Lower lobe of right lung (tissue), 2 donors: ENCODE measurements around the gene LHPP. TPM values are rescaled to one million over a fixed set of nuclear protein-coding genes. Genes with fewer than 3 reads are reported as not detected.

Experiments
- ATAC-seq, 2 donors: fragments of 200-7000 bp; cut with Tn5 transposase; one replicate each; pipeline ENCODE4 v1.9.1; 2020 to 2022; ENCODE audit warnings: mild to moderate bottlenecking in 2 of 2, moderate library complexity in 2 of 2
- DNase-seq: peaks from one replicate; pipeline ENCODE4 v3.0.0-alpha.2; 2020
- H3K27ac ChIP-seq: fragments of 200-600 bp; one replicate; pipeline ENCODE4 v1.8.0; 2022
- H3K27me3 ChIP-seq: fragments of 200-600 bp; one replicate; pipeline ENCODE4 v1.8.0; 2022; ENCODE audit warnings: low read depth
- H3K36me3 ChIP-seq: fragments of 200-600 bp; one replicate; pipeline ENCODE4 v1.8.0; 2022; ENCODE audit warnings: mild to moderate bottlenecking
- H3K4me1 ChIP-seq: fragments of 200-600 bp; one replicate; pipeline ENCODE4 v1.8.0; 2022
- H3K4me3 ChIP-seq: fragments of 200-600 bp; one replicate; pipeline ENCODE4 v1.8.0; 2022; ENCODE audit warnings: mild to moderate bottlenecking
- H3K9me3 ChIP-seq: fragments of 200-600 bp; one replicate; pipeline ENCODE4 v1.8.0; 2022
- CTCF ChIP-seq: fragments of 200-600 bp; IDR thresholded peaks from one replicate; pipeline ENCODE4 v1.8.0; 2022; ENCODE audit warnings: antibody characterized with exemption, mild to moderate bottlenecking
- intact Hi-C: fragments of 100-400 bp; cut with DNase I; formaldehyde crosslinking; loops from one replicate; pipeline ENCODE4 v1.11.0; 2022
- total RNA-seq: library from RNA; stranded (reverse); fragmentation: NEBNext Ultra II Directional; extraction: Animal tissue kit (Norgen Biotek cat#: 25700); gene quantifications from one replicate; pipeline ENCODE4 v1.2.1, GENCODE V29; 2021
- donor health status: DM: no; HTN: yes; CAD: no; lungs with severe emphysema.

The LHPP gene
- total RNA-seq, 1 donor from 2014 or later = 17.8 TPM

GRCh38 chr10:124648738-124649137 is 187.1 kb downstream of the LHPP start:
- Histone ChIP-seq H3K27me3 (no peaks in the 10 kb centered on the region), H3K27ac (peak overlapping the region; percentile 83), H3K4me1 (peaks cover 98% of the 10 kb centered on the region), H3K9me3 (no peaks in the 10 kb centered on the region), H3K36me3 (no peaks in the 10 kb centered on the region), H3K4me3 (no peak overlapping the region)
- ATAC-seq = peak; percentile 11 to 35
- no peak for TF ChIP-seq CTCF
- peak; percentile 74 for DNase-seq
- intact Hi-C loops = no loop called here

GRCh38 chr10:124649214-124649613 is 187.6 kb downstream of the LHPP start:
- intact Hi-C loops = no loop called here
- no peak for ATAC-seq
- Histone ChIP-seq H3K27ac (peak overlapping the region; percentile 83), H3K4me1 (peaks cover 97% of the 10 kb centered on the region), H3K9me3 (no peaks in the 10 kb centered on the region), H3K4me3 (no peak overlapping the region), H3K36me3 (no peaks in the 10 kb centered on the region), H3K27me3 (no peaks in the 10 kb centered on the region)
- TF ChIP-seq CTCF = no peak
- DNase-seq = no peak

- H3K36me3 ChIP-seq = no peaks in the 10 kb centered on the region
- intact Hi-C loops = no loop called here
- H3K4me1 ChIP-seq = peaks cover 97% of the 10 kb centered on the region
- no peak for DNase-seq
- H3K27ac ChIP-seq = peak overlapping the region; percentile 83
- H3K27me3 ChIP-seq = no peaks in the 10 kb centered on the region
- TF ChIP-seq CTCF = no peak
- H3K4me3 ChIP-seq = no peak overlapping the region
- no peaks in the 10 kb centered on the region for H3K9me3 ChIP-seq
- ATAC-seq = no peak
These were observed 188.6 kb downstream of the LHPP start for GRCh38 chr10:124650263-124650662.

GRCh38 chr10:124650820-124651401 is 189.3 kb downstream of the LHPP start:
- TF ChIP-seq CTCF = no peak
- Histone ChIP-seq H3K4me3 (no peak overlapping the region), H3K4me1 (peaks cover 97% of the 10 kb centered on the region), H3K36me3 (no peaks in the 10 kb centered on the region), H3K9me3 (no peaks in the 10 kb centered on the region), H3K27ac (peak overlapping the region; percentile 83), H3K27me3 (no peaks in the 10 kb centered on the region)
- intact Hi-C loops = no loop called here
- DNase-seq (no peak), ATAC-seq (no peak)

- no peak for TF ChIP-seq CTCF
- H3K4me3 ChIP-seq = no peak overlapping the region
- peaks cover 94% of the 10 kb centered on the region for H3K4me1 ChIP-seq
- no peaks in the 10 kb centered on the region for H3K9me3 ChIP-seq
- intact Hi-C loops = no loop called here
- H3K27me3 ChIP-seq = no peaks in the 10 kb centered on the region
- peak overlapping the region; percentile 83 for H3K27ac ChIP-seq
- no peaks in the 10 kb centered on the region for H3K36me3 ChIP-seq
- ATAC-seq (no peak), DNase-seq (no peak)
These were observed 189.8 kb downstream of the LHPP start for GRCh38 chr10:124651402-124651891.
